H1 (cell line): ENCODE measurements around the gene TRIM58. TPM values are rescaled to one million over a fixed set of nuclear protein-coding genes. Genes with fewer than 3 reads are reported as not detected.

Experiments used
- CTCF ChIA-PET: fragments of 300-600 bp; sonication (Branson Sonifier 250); formaldehyde crosslinking; loops from one replicate; lab custom pipeline; 2021; ENCODE audit not compliant: partially characterized antibody; lab: Charles Lee
- POLR2A ChIA-PET: fragments of 300-600 bp; sonication (Branson Sonifier 250); formaldehyde crosslinking; loops from one replicate; lab custom pipeline; 2021; ENCODE audit warnings: inconsistent platforms; ENCODE audit not compliant: partially characterized antibody; lab: Charles Lee
- DNase-seq, 2 experiments: peaks; one replicate each; pipeline versions ENCODE4 v3.0.0 to v3.0.0-alpha.2; 2010 to 2022; ENCODE audit warnings: low spot score in 2 of 2, low read depth in 1 of 2, mixed read lengths in 1 of 2
- FAIRE-seq: peaks from 2 replicates; lab custom pipeline; 2011; peaks lifted over from hg19 to GRCh38; lab: Jason Lieb, UNC
- H2AFZ ChIP-seq: 2 replicates; pipeline ENCODE4 v1.8.1; 2012; ENCODE audit warnings: low read length, inconsistent platforms
- H2AK5ac ChIP-seq: 2 replicates; pipeline ENCODE4 v1.6.1; 2013; ENCODE audit warnings: low read depth, low read length
- H2BK120ac ChIP-seq: replicated peaks from 2 replicates; pipeline ENCODE3; 2013; ENCODE audit warnings: low read depth, low read length, inconsistent platforms
- H2BK12ac ChIP-seq: 2 replicates; pipeline ENCODE4 v1.6.1; 2013; ENCODE audit warnings: low read depth, low read length
- H2BK15ac ChIP-seq: 2 replicates; pipeline ENCODE4 v1.6.1; 2013; ENCODE audit warnings: low read length
- H2BK20ac ChIP-seq: 2 replicates; pipeline ENCODE4 v1.6.1; 2013; ENCODE audit warnings: low read length
- H2BK5ac ChIP-seq: 2 replicates; pipeline ENCODE4 v1.6.1; 2013; ENCODE audit warnings: low read depth, low read length
- H3K14ac ChIP-seq: 2 replicates; pipeline ENCODE4 v1.6.1; 2013; ENCODE audit warnings: inconsistent platforms; ENCODE audit not compliant: insufficient read length
- H3K18ac ChIP-seq: 2 replicates; pipeline ENCODE4 v1.6.1; 2013; ENCODE audit warnings: low read length; ENCODE audit errors: extremely low read depth
- H3K23ac ChIP-seq: 2 replicates; pipeline ENCODE4 v1.6.1; 2013; ENCODE audit warnings: inconsistent platforms; ENCODE audit not compliant: insufficient read length
- H3K23me2 ChIP-seq: 2 replicates; pipeline ENCODE4 v1.6.1; 2013; ENCODE audit warnings: low read depth, low read length
- H3K27ac ChIP-seq: 2 replicates; pipeline ENCODE4 v1.6.1; 2011; ENCODE audit warnings: low read depth, low read length, inconsistent platforms
- H3K27me3 ChIP-seq, 4 experiments: replicated peaks in 1 of 4; 1 replicate in 1 of 4; 2 replicates in 3 of 4; pipeline versions ENCODE4 v1.6.1 to v1.8.1; 2011 to 2013; ENCODE audit warnings: low read length in 3 of 4, mild to moderate bottlenecking in 3 of 4, inconsistent platforms in 2 of 4, mixed read lengths in 2 of 4, moderate library complexity in 1 of 4; ENCODE audit not compliant: control insufficient read depth in 3 of 4, insufficient read depth in 3 of 4; ENCODE audit errors: extremely low read depth in 1 of 4
- H3K36me3 ChIP-seq, 4 experiments: 2 replicates each; pipeline versions ENCODE4 v1.6.1 to v1.8.1; 2011 to 2013; ENCODE audit warnings: mild to moderate bottlenecking in 4 of 4, low read length in 3 of 4, moderate library complexity in 2 of 4, control low read depth in 1 of 4, inconsistent platforms in 1 of 4; ENCODE audit not compliant: insufficient read depth in 4 of 4, control insufficient read depth in 2 of 4
- H3K4ac ChIP-seq: replicated peaks from 2 replicates; pipeline ENCODE3; 2013; ENCODE audit warnings: low read length, low read depth, mixed read lengths, inconsistent platforms; ENCODE audit not compliant: insufficient read length
- H3K4me1 ChIP-seq, 4 experiments: replicated peaks in 1 of 4; 1 replicate in 1 of 4; 2 replicates in 3 of 4; pipeline versions ENCODE4 v1.6.1 to v1.8.1; 2011 to 2013; ENCODE audit warnings: low read length in 3 of 4, inconsistent platforms in 2 of 4, mixed read lengths in 1 of 4; ENCODE audit not compliant: insufficient read depth in 4 of 4, control insufficient read depth in 3 of 4
- H3K4me2 ChIP-seq, 2 experiments: 2 replicates each; pipeline versions ENCODE4 v1.6.1 to v1.8.1; 2011 to 2013; ENCODE audit warnings: low read depth in 2 of 2, low read length in 2 of 2, control low read depth in 1 of 2, inconsistent platforms in 1 of 2, mild to moderate bottlenecking in 1 of 2; ENCODE audit not compliant: insufficient read depth in 1 of 2
- H3K4me3 ChIP-seq, 4 experiments: fragments of 200-600, 300-600 bp in 1 of 4; sonication (generic), shearing (Covaris generic), sonication (Bioruptor Twin) in 1 of 4; 2 replicates each; pipeline versions ENCODE4 v1.5.1 to v1.8.1; 2011 to 2016; ENCODE audit warnings: low read length in 4 of 4, low read depth in 3 of 4, control low read depth in 2 of 4, inconsistent platforms in 2 of 4, mild to moderate bottlenecking in 2 of 4, mixed read lengths in 1 of 4, moderate library complexity in 1 of 4; ENCODE audit not compliant: insufficient read depth in 2 of 4; ENCODE audit errors: extremely low read depth in 1 of 4
- H3K56ac ChIP-seq: replicated peaks from 2 replicates; pipeline ENCODE3; 2013; ENCODE audit warnings: low read depth, mild to moderate bottlenecking, mixed read lengths, low read length, inconsistent platforms; ENCODE audit not compliant: insufficient read length
- H3K79me1 ChIP-seq: 2 replicates; pipeline ENCODE4 v1.6.1; 2013; ENCODE audit warnings: low read depth, low read length, control low read depth
- H3K79me2 ChIP-seq, 2 experiments: 2 replicates each; pipeline versions ENCODE4 v1.6.1 to v1.8.1; 2012 to 2013; ENCODE audit warnings: low read length in 2 of 2, mild to moderate bottlenecking in 2 of 2, inconsistent platforms in 1 of 2; ENCODE audit not compliant: insufficient read depth in 2 of 2, control insufficient read depth in 1 of 2
- H3K9ac ChIP-seq, 4 experiments: replicated peaks in 1 of 4; 1 replicate in 1 of 4; 2 replicates in 3 of 4; pipeline versions ENCODE4 v1.6.1 to v1.8.1; 2011 to 2013; ENCODE audit warnings: low read depth in 3 of 4, low read length in 3 of 4, control low read depth in 2 of 4, mild to moderate bottlenecking in 2 of 4, moderate library complexity in 2 of 4, inconsistent platforms in 1 of 4; ENCODE audit errors: extremely low read depth in 1 of 4
- H3K9me3 ChIP-seq, 2 experiments: 2 replicates each; pipeline versions ENCODE4 v1.6.1 to v1.8.1; 2012 to 2013; ENCODE audit warnings: mild to moderate bottlenecking in 2 of 2, moderate library complexity in 2 of 2, control low read depth in 1 of 2, inconsistent platforms in 1 of 2, low read depth in 1 of 2, low read length in 1 of 2, mixed read lengths in 1 of 2; ENCODE audit not compliant: insufficient read depth in 2 of 2
- H4K20me1 ChIP-seq, 2 experiments: replicated peaks in 1 of 2; 2 replicates each; pipeline versions ENCODE3 to v1.8.1; 2011 to 2013; ENCODE audit warnings: inconsistent platforms in 2 of 2, low read length in 2 of 2, mild to moderate bottlenecking in 1 of 2; ENCODE audit not compliant: insufficient read depth in 2 of 2, control insufficient read depth in 1 of 2
- H4K5ac ChIP-seq: 2 replicates; pipeline ENCODE4 v1.6.1; 2013; ENCODE audit warnings: low read length, low read depth, mixed read lengths, inconsistent platforms; ENCODE audit not compliant: insufficient read length
- H4K8ac ChIP-seq: 2 replicates; pipeline ENCODE4 v1.8.0; 2013; ENCODE audit warnings: mild to moderate bottlenecking, moderate library complexity, low read length, inconsistent platforms; ENCODE audit not compliant: insufficient read depth; ENCODE audit errors: extremely low read depth
- H4K91ac ChIP-seq: replicated peaks from 2 replicates; pipeline ENCODE3; 2013; ENCODE audit warnings: low read length, mixed read lengths, inconsistent platforms; ENCODE audit not compliant: insufficient read length
- BACH1 ChIP-seq: IDR thresholded peaks from 2 replicates; pipeline ENCODE4 v1.6.1; 2012; ENCODE audit warnings: low read length, improper control_type of control experiment
- BRCA1 ChIP-seq: IDR thresholded peaks from 2 replicates; pipeline ENCODE4 v1.6.1; 2012; ENCODE audit warnings: low read depth, low read length, improper control_type of control experiment
- CTBP2 ChIP-seq: IDR thresholded peaks from 2 replicates; pipeline ENCODE4 v1.7.0; 2011; ENCODE audit warnings: borderline replicate concordance, mild to moderate bottlenecking, moderate library complexity, mixed read lengths, low read length; ENCODE audit not compliant: insufficient read depth, insufficient read length
- E2F6 ChIP-seq: IDR thresholded peaks from 2 replicates; pipeline ENCODE4 v1.6.1; 2012; ENCODE audit warnings: inconsistent platforms
- HDAC6 ChIP-seq: IDR thresholded peaks from one replicate; pipeline ENCODE4 v1.7.1; 2012; ENCODE audit warnings: low read depth, mild to moderate bottlenecking, inconsistent platforms, low read length, moderate library complexity
- KDM4A ChIP-seq: IDR thresholded peaks from one replicate; pipeline ENCODE4 v1.7.1; 2012; ENCODE audit warnings: low read depth, mild to moderate bottlenecking, moderate library complexity, low read length, inconsistent platforms; ENCODE audit not compliant: severe bottlenecking
- KDM5A ChIP-seq: fragments of 200-600 bp; IDR thresholded peaks from 2 replicates; pipeline ENCODE4 v1.7.1; 2012; ENCODE audit warnings: mild to moderate bottlenecking, low read length, inconsistent platforms, mixed read lengths
- MAFK ChIP-seq: IDR thresholded peaks from 2 replicates; pipeline ENCODE4 v1.6.1; 2012; ENCODE audit warnings: low read depth, mild to moderate bottlenecking, improper control_type of control experiment, low read length
- NANOG ChIP-seq: IDR thresholded peaks from 2 replicates; pipeline ENCODE4 v1.6.1; 2011; ENCODE audit warnings: low read length, low read depth, mild to moderate bottlenecking, inconsistent platforms; ENCODE audit not compliant: insufficient read depth, poor library complexity, severe bottlenecking
- RBBP5 ChIP-seq: IDR thresholded peaks from 2 replicates; pipeline ENCODE4 v1.7.1; 2012; ENCODE audit warnings: low read depth, mild to moderate bottlenecking, inconsistent platforms, low read length, moderate library complexity, borderline replicate concordance
- SIRT6 ChIP-seq: IDR thresholded peaks from one replicate; pipeline ENCODE4 v1.7.1; 2012; ENCODE audit warnings: low read length, inconsistent platforms
- USF2 ChIP-seq: IDR thresholded peaks from 2 replicates; pipeline ENCODE4 v1.6.1; 2011; ENCODE audit warnings: low read length, improper control_type of control experiment
- YY1 ChIP-seq: IDR thresholded peaks from 2 replicates; pipeline ENCODE4 v1.6.1; 2011; ENCODE audit warnings: low read depth, mild to moderate bottlenecking, low read length
- WGBS, 2 experiments: shearing (Covaris generic) in 1 of 2; methylation state at CpG; one replicate each; pipeline versions ENCODE4 v1.1.6 to v1.1.7; 2013 to 2015; ENCODE audit warnings: low lambda C conversion rate in 2 of 2, mixed read lengths in 2 of 2, inconsistent platforms in 1 of 2, low coverage in 1 of 2, missing lambda C conversion rate in 1 of 2; ENCODE audit not compliant: insufficient replicate concordance in 2 of 2, insufficient coverage in 1 of 2, insufficient read length in 1 of 2; ENCODE audit errors: extremely low coverage in 1 of 2, missing lambda C conversion rate in 1 of 2; 5-methylcytosine and 5-hydroxymethylcytosine counted together
- polyA plus RNA-seq, 7 experiments: library from polyadenylated mRNA; depleted of rRNA in 3 of 7; stranded (reverse) in 5 of 7; unstranded in 2 of 7; fragments of >200 nt in 5 of 7; fragments of 200-250 nt in 2 of 7; gene quantifications; 1 replicate in 5 of 7; 2 replicates in 1 of 7; 4 replicates in 1 of 7; pipeline versions ENCODE4 v1.2.1 to v1.2.3, GENCODE V29; 2011 to 2013; ENCODE audit warnings: missing spikeins in 2 of 7, mixed read lengths in 2 of 7
- total RNA-seq: library from RNA; stranded (reverse); fragmentation: NEBNext Ultra II Directional; extraction: Animal tissue kit (Norgen Biotek cat#: 25700); gene quantifications from 2 replicates; pipeline ENCODE4 v1.2.1, GENCODE V29; 2021

Gene TRIM58
- total and polyA plus RNA-seq, 2 of the 8 experiments (the other 6 are each of a cell fraction or from before 2014, with no cell fraction given) = 2.8 TPM; not detected in 1

DNA sequence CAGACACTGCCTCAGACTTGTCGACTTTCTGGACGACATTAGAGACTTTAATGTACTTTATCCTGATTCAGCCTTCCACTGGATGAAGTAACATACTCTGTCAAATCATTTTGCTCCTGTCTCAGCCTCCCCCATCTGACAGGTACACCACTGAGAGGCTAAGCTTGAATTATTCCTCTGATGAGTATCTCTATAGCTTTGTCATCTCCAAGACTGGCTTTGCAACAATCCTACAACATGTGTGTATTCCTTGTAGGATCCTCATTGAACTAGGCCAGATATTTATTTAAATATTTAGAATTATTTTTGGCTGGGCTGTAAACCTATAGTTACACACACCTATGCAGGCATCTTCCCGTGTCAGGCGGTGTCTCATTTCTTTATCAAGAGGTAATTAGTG, 1.1 kb upstream of the TRIM58 start:
- Histone ChIP-seq H3K4ac (no peak overlapping the region), H3K79me1 (no peaks in the 10 kb centered on the region), H3K4me1 (no peaks in the 10 kb centered on the region; a peak in 1 of 7 replicates), H3K27me3 (no peaks in the 10 kb centered on the region), H3K23ac (no peak overlapping the region), H4K5ac (no peak overlapping the region), H2AFZ (no peak overlapping the region), H3K36me3 (no peaks in the 10 kb centered on the region; a peak in 1 of 8 replicates), H4K20me1 (no peaks in the 10 kb centered on the region), H3K4me3 (no peak overlapping the region), H3K9me3 (peaks cover 60 to 88% of the 10 kb centered on the region in 2 experiments), H4K8ac (no peak overlapping the region), H2BK5ac (no peak overlapping the region), H3K14ac (no peak overlapping the region), H4K91ac (no peak overlapping the region), H2BK120ac (no peak overlapping the region), H3K27ac (no peak overlapping the region), H3K56ac (no peak overlapping the region), H2BK12ac (no peak overlapping the region), H3K9ac (no peak overlapping the region), H3K4me2 (no peak overlapping the region), H2BK20ac (no peak overlapping the region), H3K79me2 (no peaks in the 10 kb centered on the region), H3K23me2 (no peaks in the 10 kb centered on the region), H2AK5ac (no peak overlapping the region), H2BK15ac (no peak overlapping the region), H3K18ac (no peak overlapping the region)
- DNase-seq = no peak
- 74% methylated on average over 4 of the region's 4 CpGs; no CpG with 5 or more reads in 1 of the 2 experiments for WGBS, 2 experiments
- ChIA-PET POLR2A (no interaction called here), CTCF (no interaction called here)
- no peak for FAIRE-seq
- TF ChIP-seq NANOG = no peak
- TF ChIP-seq BACH1 = no peak
- no peak for TF ChIP-seq MAFK
- no peak for TF ChIP-seq KDM4A
- TF ChIP-seq HDAC6 = no peak
- TF ChIP-seq CTBP2 = no peak
- TF ChIP-seq USF2 = no peak
- no peak for TF ChIP-seq E2F6
- TF ChIP-seq KDM5A = no peak
- TF ChIP-seq SIRT6 = no peak
- TF ChIP-seq BRCA1 = no peak
- no peak for TF ChIP-seq YY1
- no peak for TF ChIP-seq RBBP5
